ENCODE results near the gene GPR146. TPM values are rescaled to one million over a fixed set of nuclear protein-coding genes. Genes with fewer than 3 reads are reported as not detected.
A peak's percentile ranks its signal among the peaks of the same experiment; 100 is the strongest.
"Not testable (repeated sequence)": the region's sequence is repeated elsewhere in the genome, so short reads cannot be mapped to it uniquely, and the experiment has no call there.

Gene GPR146
- 8.7 TPM for total RNA-seq

GRCh38 chr7:1044189-1045068, at the start of gene GPR146:
TSS of gene GPR146 (plus strand) at chr7:1044546. CDS start at chr7:1057516, 12,970 bp downstream.
- peak; percentile 98 for DNase-seq (ENCODE audit: low spot score)

DNA sequence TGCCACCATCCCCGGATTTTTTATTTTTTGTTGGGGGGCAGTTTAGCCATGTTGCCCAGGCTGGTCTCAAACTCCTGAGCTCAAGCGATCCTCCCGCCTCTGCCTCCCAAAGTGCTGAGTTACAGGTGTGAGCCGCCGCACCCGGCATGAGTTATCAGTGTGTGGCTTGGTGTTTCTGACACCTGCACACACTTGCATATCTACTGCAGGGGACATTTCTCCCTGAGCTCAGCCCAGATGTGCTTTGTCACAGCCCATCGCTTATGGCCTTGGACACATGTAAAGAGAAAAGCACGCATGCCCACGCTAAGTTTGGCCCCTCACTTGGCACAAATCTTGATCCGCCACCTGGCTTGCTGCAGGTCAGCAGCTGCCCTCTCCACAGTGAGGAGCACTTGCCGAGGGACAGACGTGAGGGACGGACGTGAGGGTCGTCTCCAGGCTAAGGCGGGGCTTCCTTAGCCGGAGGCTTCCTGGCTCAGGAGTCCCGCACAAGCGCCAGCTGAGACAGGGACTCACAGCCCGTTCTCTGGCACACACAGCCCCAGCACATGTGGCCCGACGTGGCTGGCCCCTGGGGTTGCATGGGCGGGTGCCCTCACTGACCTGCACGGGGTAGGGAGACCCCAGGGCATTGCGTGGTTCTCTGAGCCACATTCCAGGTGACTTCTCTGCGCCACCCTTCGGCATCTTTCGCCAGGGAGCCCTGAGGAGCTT, 49.6 kb upstream of the GPR146 start:
- no peak for DNase-seq (ENCODE audit: low spot score)

GRCh38 chr7:995571-995970, 48.8 kb upstream of the GPR146 start:
- no peak for DNase-seq (ENCODE audit: low spot score)

GRCh38 chr7:996079-996872, 48.1 kb upstream of the GPR146 start:
- no peak for DNase-seq (ENCODE audit: low spot score)

GRCh38 chr7:997404-998395, 46.6 kb upstream of the GPR146 start:
- no peak for DNase-seq (ENCODE audit: low spot score)

- DNase-seq (ENCODE audit: low spot score), result no peak
Observed at GRCh38 chr7:999149-999879, 45.0 kb upstream of the GPR146 start.

GRCh38 chr7:999941-1000935, 44.1 kb upstream of the GPR146 start:
- DNase-seq (ENCODE audit: low spot score), result no peak

DNA sequence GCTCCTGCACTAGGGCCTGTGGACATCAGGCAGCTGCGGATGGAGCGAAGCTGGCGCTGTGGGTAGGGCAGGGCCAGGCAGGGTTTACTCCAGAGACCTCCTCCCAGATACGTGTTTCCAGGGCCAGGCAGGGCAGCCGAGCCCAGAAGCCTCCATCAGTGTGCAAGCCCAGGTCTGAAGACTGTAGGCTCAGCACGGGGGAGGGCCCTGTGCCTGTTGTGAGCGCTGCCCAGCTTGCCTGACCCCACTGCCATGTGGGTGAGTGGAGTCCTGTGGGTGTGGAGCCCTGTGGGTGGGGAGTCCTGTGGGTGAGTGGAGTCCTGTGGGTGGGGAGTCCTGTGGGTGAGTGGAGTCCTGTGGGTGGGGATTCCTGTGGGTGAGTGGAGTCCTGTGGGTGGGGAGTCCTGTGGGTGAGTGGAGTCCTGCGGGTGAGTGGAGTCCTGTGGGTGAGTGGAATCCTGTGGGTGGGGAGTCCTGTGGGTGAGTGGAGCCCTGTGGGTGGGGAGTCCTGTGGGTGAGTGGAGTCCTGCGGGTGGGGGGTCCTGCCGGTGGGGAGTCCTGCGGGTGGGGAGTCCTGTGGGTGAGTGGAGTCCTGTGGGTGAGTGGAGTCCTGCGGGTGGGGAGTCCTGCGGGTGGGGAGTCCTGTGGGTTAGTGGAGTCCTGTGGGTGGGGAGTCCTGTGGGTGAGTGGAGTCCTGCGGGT, 43.1 kb upstream of the GPR146 start:
- not testable (repeated sequence) for DNase-seq (ENCODE audit: low spot score)

- DNase-seq (ENCODE audit: low spot score), result not testable (repeated sequence)
Observed at GRCh38 chr7:1002026-1002425, 42.3 kb upstream of the GPR146 start.

DNA sequence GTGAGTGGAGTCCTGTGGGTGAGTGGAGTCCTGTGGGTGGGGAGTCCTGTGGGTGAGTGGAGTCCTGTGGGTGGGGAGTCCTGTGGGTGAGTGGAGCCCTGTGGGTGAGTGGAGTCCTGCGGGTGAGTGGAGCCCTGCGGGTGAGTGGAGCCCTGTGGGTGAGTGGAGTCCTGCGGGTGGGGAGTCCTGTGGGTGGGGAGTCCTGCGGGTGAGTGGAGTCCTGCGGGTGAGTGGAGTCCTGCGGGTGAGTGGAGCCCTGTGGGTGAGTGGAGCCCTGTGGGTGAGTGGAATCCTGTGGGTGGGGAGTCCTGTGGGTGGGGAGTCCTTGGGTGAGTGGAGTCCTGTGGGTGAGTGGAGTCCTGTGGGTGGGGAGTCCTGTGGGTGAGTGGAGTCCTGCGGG, 41.9 kb upstream of the GPR146 start:
- DNase-seq (ENCODE audit: low spot score), result not testable (repeated sequence)

GRCh38 chr7:1004018-1004852, 40.1 kb upstream of the GPR146 start:
- no peak for DNase-seq (ENCODE audit: low spot score)

DNA sequence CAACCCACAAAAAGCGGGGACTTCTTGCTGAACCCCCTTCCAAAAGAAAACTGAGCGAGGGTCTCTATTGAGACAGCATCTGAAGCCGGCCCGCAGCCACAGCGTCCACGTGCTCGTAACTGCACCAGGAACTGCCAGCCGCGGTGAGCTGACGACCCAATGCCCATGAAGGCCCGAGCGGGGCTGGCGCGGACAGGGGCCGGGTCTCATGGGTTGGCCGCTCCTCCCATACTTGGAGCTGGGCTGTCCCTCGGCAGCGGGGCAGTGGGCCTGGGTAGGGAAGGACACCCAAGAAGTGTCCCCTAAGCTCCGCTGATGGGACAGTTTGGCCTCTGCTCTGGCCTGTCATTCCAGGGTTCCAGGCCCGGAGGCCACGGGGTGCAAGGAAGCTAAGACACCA, 39.0 kb upstream of the GPR146 start:
- DNase-seq (ENCODE audit: low spot score), result no peak

GRCh38 chr7:1007901-1008300, 36.4 kb upstream of the GPR146 start:
- DNase-seq (ENCODE audit: low spot score), result no peak

DNA sequence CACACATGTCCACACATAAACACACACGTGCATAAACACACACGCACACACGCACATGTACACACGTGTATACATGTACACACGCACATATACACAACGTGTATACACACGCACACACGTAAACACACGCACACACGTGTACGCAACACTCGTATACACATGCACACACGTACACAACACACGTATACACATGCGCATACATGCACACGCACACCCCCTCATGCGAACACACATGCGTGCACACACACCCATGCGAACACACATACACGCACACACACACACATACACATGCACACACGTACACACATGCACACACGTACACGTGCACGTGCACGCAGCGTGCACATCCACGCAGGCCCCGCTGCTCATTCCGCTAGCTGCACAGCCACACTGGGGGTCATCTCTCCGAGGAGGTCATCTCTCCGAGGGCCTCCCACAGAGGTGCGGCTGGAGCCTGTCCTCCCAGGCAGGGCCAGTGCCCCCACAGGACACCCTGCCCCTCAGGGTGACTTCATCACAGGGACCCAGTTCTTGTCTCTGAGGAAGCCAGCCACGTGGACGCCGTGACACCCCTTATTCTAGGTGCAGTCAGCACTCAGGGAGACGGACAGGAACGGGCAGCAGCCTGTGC, 35.5 kb upstream of the GPR146 start:
- DNase-seq (ENCODE audit: low spot score), result no peak

DNA sequence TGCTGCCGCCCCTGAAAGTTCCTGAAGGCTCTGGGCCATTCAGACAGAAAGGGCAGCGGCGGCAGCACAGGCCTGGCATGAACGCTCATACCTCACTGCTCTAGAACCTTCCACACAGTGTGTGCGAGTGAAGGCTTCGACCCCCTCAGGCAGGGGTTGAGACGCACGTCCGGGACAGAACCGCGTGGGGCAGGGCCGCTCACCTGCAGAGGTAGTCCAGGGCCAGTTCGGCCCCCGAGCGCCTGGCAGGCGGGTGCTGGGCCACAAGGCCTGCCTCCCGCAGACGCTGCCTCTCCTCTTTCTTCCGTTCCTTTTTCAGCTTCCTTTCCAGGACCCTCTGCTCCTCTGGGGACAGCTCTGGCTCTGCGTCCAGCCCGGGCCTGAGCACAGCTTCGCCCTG, 34.6 kb upstream of the GPR146 start:
- DNase-seq (ENCODE audit: low spot score), result no peak

GRCh38 chr7:1010226-1010625, 34.1 kb upstream of the GPR146 start:
- no peak for DNase-seq (ENCODE audit: low spot score)

Data from ureter (tissue), 1 donor.